Aorta (tissue), 5 donors: ENCODE data around the gene PDE8B. TPM values are rescaled to one million over a fixed set of nuclear protein-coding genes. Genes with fewer than 3 reads are reported as not detected.

Source experiments
- ATAC-seq: fragments of 200-7000 bp; cut with Tn5 transposase; one replicate; pipeline ENCODE4 v1.9.1; 2022; ENCODE audit warnings: moderate library complexity; ENCODE audit not compliant: low FRiP score
- DNase-seq, 2 donors: peaks; one replicate each; pipeline ENCODE4 v3.0.0-alpha.2; 2020
- H3K27ac ChIP-seq, 2 donors: one replicate each; pipeline ENCODE4 v1.5.1; 2013; ENCODE audit warnings: low read length in 2 of 2, mild to moderate bottlenecking in 2 of 2, moderate library complexity in 2 of 2, control low read depth in 1 of 2, inconsistent platforms in 1 of 2, low read depth in 1 of 2
- H3K27me3 ChIP-seq, 2 donors: one replicate each; pipeline ENCODE4 v1.6.1; 2013; ENCODE audit warnings: control low read depth in 1 of 2, low read length in 1 of 2, mild to moderate bottlenecking in 1 of 2, moderate library complexity in 1 of 2; ENCODE audit not compliant: insufficient read depth in 2 of 2, control insufficient read depth in 1 of 2
- H3K36me3 ChIP-seq, 2 donors: one replicate each; pipeline ENCODE4 v1.6.1; 2013; ENCODE audit warnings: control low read depth in 1 of 2, low read length in 1 of 2, mild to moderate bottlenecking in 1 of 2; ENCODE audit not compliant: insufficient read depth in 2 of 2, control insufficient read depth in 1 of 2
- H3K4me1 ChIP-seq, 2 donors: one replicate each; pipeline ENCODE4 v1.6.1; 2013; ENCODE audit warnings: low read length in 2 of 2, control low read depth in 1 of 2, mild to moderate bottlenecking in 1 of 2, moderate library complexity in 1 of 2; ENCODE audit not compliant: insufficient read depth in 2 of 2, control insufficient read depth in 1 of 2
- H3K4me3 ChIP-seq, 2 donors: one replicate each; pipeline ENCODE4 v1.5.1; 2013; ENCODE audit warnings: low read length in 2 of 2, control low read depth in 1 of 2, mild to moderate bottlenecking in 1 of 2
- H3K9me3 ChIP-seq: one replicate; pipeline ENCODE4 v1.6.1; 2013; ENCODE audit warnings: mild to moderate bottlenecking, low read length; ENCODE audit not compliant: control insufficient read depth
- WGBS, 2 donors: extraction: QIAGEN DNeasy Blood & Tissue Kit; methylation state at CpG; one replicate each; pipeline ENCODE4 v1.1.7; 2013; 5-methylcytosine and 5-hydroxymethylcytosine counted together
- intact Hi-C, 2 donors: fragments of 100-400 bp; cut with DNase I; formaldehyde crosslinking; loops; one replicate each; pipeline versions ENCODE4 v1.14.2 to v1.15.0; 2022
- long read RNA-seq, 2 donors: library from polyadenylated mRNA; unstranded; transcript quantifications; one replicate each; pipeline ENCODE4 v2.0.0, GENCODE V29; 2020 to 2021
- polyA plus RNA-seq, 2 donors: library from polyadenylated mRNA; stranded (reverse); fragments of 200-250 nt; gene quantifications; one replicate each; pipeline ENCODE4 v1.2.3, GENCODE V29; 2013
- total RNA-seq, 2 donors: library from RNA; stranded (reverse); fragmentation: NEBNext Ultra II Directional; extraction: Animal tissue kit (Norgen Biotek cat#: 25700); gene quantifications; one replicate each; pipeline ENCODE4 v1.2.1, GENCODE V29; 2021
- donor health status: healthy with polysubstance abuse.
- donor health status: Bipolar disorder and iron deficiency.
- donor health status: DM: no; HTN: no; CAD: no.
- donor health status: DM: no; HTN: no; CAD: no.
- donor health status: DM: yes; HTN: yes; CAD: no.

PDE8B gene
- total RNA-seq: 10 to 100 TPM; 25.5 to 42.6 TPM
- polyA plus RNA-seq: 10 to 100 TPM; 16.3 to 18.8 TPM
- long read RNA-seq, donor 1, partial matches to known transcripts: 1 of 20 reads
- long read RNA-seq, donor 1, other reads (novel, unspliced or antisense): 18 of 20 reads
- long read RNA-seq, donor 2, full-length matches to known transcripts: 2 of 9 reads
- long read RNA-seq, donor 2, partial matches to known transcripts: 1 of 9 reads
- long read RNA-seq, donor 2, other reads (novel, unspliced or antisense): 6 of 9 reads

GRCh38 chr5:77210091-77210963 is at the start of gene PDE8B:
PDE8B (plus strand) TSS chr5:77210680; CDS start chr5:77210926, 246 bp downstream.
- H3K4me3 ChIP-seq: peak within 1 kb of the TSS; percentile 81 to 95
- ATAC-seq: peak; percentile 56
- intact Hi-C loops: loop anchor here in 1 of 2 donors (10.0 kb wide), 1 partner anchor 66 kb away; no protein-coding TSS in a partner anchor

GRCh38 chr5:77163453-77163852 is 47.0 kb upstream of the PDE8B start:
- no peak for ATAC-seq
- WGBS, 2 donors: 84 to 88% methylated on average over 2 of the region's 2 CpGs

More at GRCh38 chr5:77210091-77210963, at the start of gene PDE8B:
- H3K27me3 ChIP-seq: no peaks in the 10 kb centered on the region
- peak in 1 of 2 donors; percentile 75 for DNase-seq
- H3K36me3 ChIP-seq: no peaks in the 10 kb centered on the region
- WGBS, 2 donors: 1 to 3% methylated on average over 44 to 110 of the region's 110 CpGs
- H3K4me1 ChIP-seq: no peaks in the 10 kb centered on the region
- H3K9me3 ChIP-seq: no peaks in the 10 kb centered on the region
- H3K27ac ChIP-seq: peak within 1 kb of the TSS in 1 of 2 donors; percentile 52

GRCh38 chr5:77167063-77167462 is 43.4 kb upstream of the PDE8B start:
- ATAC-seq: no peak
- no peaks in the 10 kb centered on the region for H3K36me3 ChIP-seq
- no peak overlapping the region for H3K27ac ChIP-seq
- intact Hi-C loops: no loop called here
- no peak for DNase-seq
- H3K27me3 ChIP-seq: no peaks in the 10 kb centered on the region
- H3K9me3 ChIP-seq: no peaks in the 10 kb centered on the region
- no peak overlapping the region for H3K4me3 ChIP-seq
- H3K4me1 ChIP-seq: peaks cover 0 to 5% of the 10 kb centered on the region in 2 donors

More at GRCh38 chr5:77163453-77163852, 47.0 kb upstream of the PDE8B start:
- H3K9me3 ChIP-seq: no peaks in the 10 kb centered on the region
- DNase-seq: no peak
- H3K4me3 ChIP-seq: no peak overlapping the region
- no peak overlapping the region for H3K27ac ChIP-seq
- H3K27me3 ChIP-seq: no peaks in the 10 kb centered on the region
- H3K36me3 ChIP-seq: no peaks in the 10 kb centered on the region
- H3K4me1 ChIP-seq: peaks cover 0 to 5% of the 10 kb centered on the region in 2 donors
- intact Hi-C loops: no loop called here

- ATAC-seq: peak; percentile 28
- Histone ChIP-seq H3K27me3 (no peaks in the 10 kb centered on the region), H3K27ac (no peak overlapping the region), H3K36me3 (no peaks in the 10 kb centered on the region), H3K9me3 (no peaks in the 10 kb centered on the region), H3K4me1 (peaks cover 0 to 5% of the 10 kb centered on the region in 2 donors), H3K4me3 (no peak overlapping the region)
- DNase-seq: no peak
- intact Hi-C loops: no loop called here
- WGBS, 2 donors: 71 to 72% methylated on average over 4 of the region's 4 CpGs
Observed at GRCh38 chr5:77167695-77168121, 42.8 kb upstream of the PDE8B start.

- H3K4me1 ChIP-seq: peaks cover 0 to 5% of the 10 kb centered on the region in 2 donors
- no peak overlapping the region for H3K4me3 ChIP-seq
- H3K27me3 ChIP-seq: no peaks in the 10 kb centered on the region
- H3K27ac ChIP-seq: no peak overlapping the region
- intact Hi-C loops: no loop called here
- DNase-seq (peak; percentile 79 to 89), ATAC-seq (peak; percentile 83)
- H3K36me3 ChIP-seq: no peaks in the 10 kb centered on the region
- 17 to 18% methylated on average over 9 of the region's 9 CpGs for WGBS, 2 donors
- H3K9me3 ChIP-seq: no peaks in the 10 kb centered on the region
Observed at GRCh38 chr5:77168161-77168878, 42.2 kb upstream of the PDE8B start.

GRCh38 chr5:77168879-77169244 is 41.6 kb upstream of the PDE8B start:
- 43 to 44% methylated on average over 3 of the region's 3 CpGs for WGBS, 2 donors
- intact Hi-C loops: no loop called here
- H3K27ac ChIP-seq: no peak overlapping the region
- ATAC-seq (no peak), DNase-seq (peak; percentile 50 to 79)
- no peaks in the 10 kb centered on the region for H3K27me3 ChIP-seq
- H3K36me3 ChIP-seq: no peaks in the 10 kb centered on the region
- no peak overlapping the region for H3K4me3 ChIP-seq
- no peaks in the 10 kb centered on the region for H3K9me3 ChIP-seq
- H3K4me1 ChIP-seq: peaks cover 0 to 5% of the 10 kb centered on the region in 2 donors

GRCh38 chr5:77170196-77170890 is 40.1 kb upstream of the PDE8B start:
- WGBS, 2 donors: 83 to 84% methylated on average over 6 of the region's 6 CpGs
- Histone ChIP-seq H3K9me3 (no peaks in the 10 kb centered on the region), H3K27ac (no peak overlapping the region), H3K4me1 (peaks cover 0 to 5% of the 10 kb centered on the region in 2 donors), H3K27me3 (no peaks in the 10 kb centered on the region), H3K4me3 (no peak overlapping the region), H3K36me3 (no peaks in the 10 kb centered on the region)
- ATAC-seq (no peak), DNase-seq (no peak)
- intact Hi-C loops: no loop called here
